Left kidney (tissue), 2 donors: ENCODE measurements around the gene GDPD5. TPM values are rescaled to one million over a fixed set of nuclear protein-coding genes. Genes with fewer than 3 reads are reported as not detected.

Experiments used
- DNase-seq: peaks from one replicate; pipeline ENCODE4 v3.0.0-alpha.2; 2013
- polyA plus RNA-seq: library from polyadenylated mRNA; unstranded; fragments of 120-200 nt; gene quantifications from one replicate; pipeline ENCODE4 v1.2.1, GENCODE V29; 2013; ENCODE audit not compliant: insufficient read length

The GDPD5 gene
- polyA plus RNA-seq, 1 donor: 11.7 TPM

DNA sequence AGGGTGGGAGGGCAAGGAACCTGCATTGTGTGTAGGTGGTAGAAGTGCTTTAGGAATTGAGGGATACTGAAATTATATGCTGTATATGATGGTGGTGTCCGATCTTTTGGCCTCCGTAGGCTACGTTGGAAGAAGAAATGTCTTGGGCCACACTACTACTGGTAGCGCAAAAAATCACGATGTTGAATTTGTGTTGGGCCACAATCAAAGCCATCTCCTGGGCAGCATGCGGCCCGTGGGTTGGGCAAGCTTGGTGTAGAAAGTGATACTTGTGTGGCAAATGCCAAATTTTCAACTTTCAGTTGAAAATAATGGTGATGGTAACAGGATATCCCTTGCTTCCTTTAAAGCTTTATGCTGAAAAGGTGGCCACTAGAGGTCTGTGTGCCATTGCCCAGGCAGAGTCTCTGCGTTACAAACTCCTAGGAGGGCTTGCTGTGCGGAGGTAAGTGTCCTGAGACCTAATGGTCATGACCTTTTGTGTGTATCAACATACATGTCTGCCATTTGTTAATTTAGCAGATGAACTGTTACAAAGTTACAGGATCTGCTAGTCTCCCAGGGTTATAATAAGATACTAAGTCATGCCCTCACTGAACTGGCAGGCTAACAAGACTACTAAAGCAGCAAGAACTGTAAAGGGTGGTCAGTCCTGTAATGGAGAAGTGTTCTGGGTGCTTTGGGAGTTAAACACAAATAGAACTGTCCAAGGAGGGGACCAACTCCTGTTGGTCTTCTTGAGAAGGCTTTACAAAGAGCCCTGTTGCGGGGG is 123.6 kb downstream of the GDPD5 start:
- DNase-seq: no peak

- DNase-seq: no peak
Observed at GRCh38 chr11:75400146-75400865, 125.4 kb downstream of the GDPD5 start.

DNA sequence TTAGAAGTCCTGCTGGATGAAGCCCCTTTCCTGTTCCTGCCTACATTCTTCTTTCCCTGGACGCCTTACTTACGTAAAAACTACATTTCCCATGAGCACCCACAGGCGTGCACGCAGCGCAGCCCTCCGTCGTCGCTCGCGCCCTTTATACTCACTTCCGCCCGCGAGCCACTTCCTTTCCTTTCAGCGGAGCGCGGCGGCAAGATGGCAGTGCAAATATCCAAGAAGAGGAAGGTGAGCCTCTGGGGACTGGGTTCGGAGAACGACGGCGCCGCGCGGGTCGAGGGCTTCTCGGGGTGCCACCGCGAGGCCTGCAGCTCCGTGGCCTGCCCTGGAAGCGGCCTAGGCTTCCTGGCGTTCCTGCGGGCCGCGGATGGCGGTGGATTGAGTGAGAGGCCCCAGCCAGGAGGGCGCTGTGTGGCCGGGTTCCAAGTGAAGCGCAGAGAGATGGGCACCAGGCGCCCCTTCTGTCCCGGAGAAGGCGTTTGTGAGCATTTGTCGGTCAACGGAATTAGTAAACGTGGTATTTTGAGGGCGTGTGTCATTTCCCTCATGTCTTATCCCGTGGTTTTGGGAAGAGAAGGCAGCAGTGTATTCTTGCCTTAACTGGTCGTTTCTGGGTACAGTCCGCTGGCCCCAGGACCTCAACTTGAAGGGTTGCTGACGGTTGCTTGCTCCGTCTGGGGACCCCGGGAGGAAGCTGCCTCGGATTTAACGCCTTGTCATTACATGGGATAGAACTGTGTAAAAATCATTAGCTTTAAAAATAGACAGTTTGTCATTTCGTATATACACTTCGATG is 126.2 kb downstream of the GDPD5 start, which contains the start of gene RPS3:
TSS of gene RPS3 (plus strand) at position 175 of the 802 bp plus-strand sequence. CDS start at position 205, 30 bp downstream.
- peak; percentile 93 for DNase-seq

- DNase-seq: no peak
Observed at GRCh38 chr11:75398906-75399305, 126.8 kb downstream of the GDPD5 start.

DNA sequence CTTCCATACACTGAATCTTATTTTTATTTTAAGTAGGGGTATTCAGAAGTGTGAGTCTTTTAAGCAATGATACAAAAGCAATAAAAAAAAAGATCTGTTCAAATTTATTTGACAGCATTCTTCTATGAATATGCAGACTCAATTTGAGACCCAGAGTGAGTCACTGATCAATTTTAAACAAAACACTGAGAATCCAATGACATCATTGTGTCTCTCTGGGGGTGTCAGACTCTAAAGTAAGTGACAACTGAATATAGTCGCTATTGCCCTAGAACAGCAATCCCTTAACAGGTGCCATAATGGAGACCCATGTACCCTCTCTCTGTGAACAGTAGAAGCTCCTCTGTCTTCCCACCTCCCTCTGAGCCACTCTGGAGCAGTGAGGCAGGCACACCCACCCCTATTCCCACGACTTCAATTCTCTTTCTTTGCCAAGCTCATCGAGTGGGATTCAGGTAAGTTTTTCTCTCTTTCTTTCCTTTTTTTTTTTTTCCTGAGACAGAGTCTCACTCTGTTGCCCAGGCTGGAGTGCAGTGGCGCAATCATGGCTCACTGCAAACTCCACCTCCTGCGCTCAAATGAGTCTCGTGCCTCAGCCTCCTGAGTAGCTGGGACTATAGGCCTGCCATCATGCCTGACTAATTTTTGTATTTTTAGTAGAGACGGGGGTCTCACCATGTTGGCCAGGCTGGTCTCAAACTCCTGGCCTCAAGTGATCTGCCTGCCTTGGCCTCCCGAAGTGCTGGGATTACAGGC is 131.5 kb downstream of the GDPD5 start:
- DNase-seq: no peak

- no peak for DNase-seq
Observed at GRCh38 chr11:75389925-75390324, 135.8 kb downstream of the GDPD5 start.

DNA sequence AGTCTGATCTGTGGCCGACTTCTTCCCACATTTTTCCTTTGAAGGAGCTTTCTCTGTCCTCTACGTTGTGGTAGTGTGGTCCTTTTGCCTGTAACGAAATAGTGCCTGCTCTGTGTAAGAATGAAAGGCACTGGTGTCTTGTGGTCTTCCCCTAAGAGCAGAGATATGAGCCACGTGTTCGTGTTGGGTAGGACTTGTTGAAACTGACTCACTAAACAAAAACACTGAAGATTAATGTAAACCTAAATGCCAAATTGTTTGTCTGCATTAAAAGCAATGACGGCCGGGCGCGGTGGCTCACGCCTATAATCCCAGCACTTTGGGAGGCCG is 136.5 kb downstream of the GDPD5 start:
- DNase-seq: no peak

- DNase-seq: peak; percentile 73
Observed at GRCh38 chr11:75388386-75389275, 137.1 kb downstream of the GDPD5 start.

DNA sequence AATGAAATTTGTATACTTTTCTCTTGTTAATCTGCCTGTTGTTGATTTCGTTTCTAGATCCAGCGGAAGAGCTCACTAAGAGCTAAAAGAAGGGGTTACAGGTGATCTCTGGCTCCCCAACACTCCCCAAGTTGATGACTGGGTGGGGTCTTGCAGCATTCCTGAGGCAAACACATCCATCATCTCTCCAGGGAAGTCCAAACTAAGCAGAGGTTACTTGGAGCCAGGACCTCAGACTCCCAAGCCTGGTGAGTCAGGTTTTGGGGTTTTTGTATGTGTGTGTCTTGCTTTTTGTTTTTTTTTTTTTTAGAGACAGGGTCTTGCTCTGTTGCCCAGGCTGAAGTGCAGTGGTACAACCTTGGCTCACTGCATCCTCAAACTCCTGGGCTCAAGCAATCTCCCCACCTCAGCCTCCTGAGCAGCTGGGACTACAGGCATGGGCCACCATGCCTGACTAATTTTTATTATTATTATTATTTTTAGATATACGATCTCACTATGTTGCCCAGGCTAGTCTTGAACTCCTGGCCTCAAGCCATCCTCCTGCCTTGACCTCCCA is 137.9 kb downstream of the GDPD5 start:
- DNase-seq: no peak

DNA sequence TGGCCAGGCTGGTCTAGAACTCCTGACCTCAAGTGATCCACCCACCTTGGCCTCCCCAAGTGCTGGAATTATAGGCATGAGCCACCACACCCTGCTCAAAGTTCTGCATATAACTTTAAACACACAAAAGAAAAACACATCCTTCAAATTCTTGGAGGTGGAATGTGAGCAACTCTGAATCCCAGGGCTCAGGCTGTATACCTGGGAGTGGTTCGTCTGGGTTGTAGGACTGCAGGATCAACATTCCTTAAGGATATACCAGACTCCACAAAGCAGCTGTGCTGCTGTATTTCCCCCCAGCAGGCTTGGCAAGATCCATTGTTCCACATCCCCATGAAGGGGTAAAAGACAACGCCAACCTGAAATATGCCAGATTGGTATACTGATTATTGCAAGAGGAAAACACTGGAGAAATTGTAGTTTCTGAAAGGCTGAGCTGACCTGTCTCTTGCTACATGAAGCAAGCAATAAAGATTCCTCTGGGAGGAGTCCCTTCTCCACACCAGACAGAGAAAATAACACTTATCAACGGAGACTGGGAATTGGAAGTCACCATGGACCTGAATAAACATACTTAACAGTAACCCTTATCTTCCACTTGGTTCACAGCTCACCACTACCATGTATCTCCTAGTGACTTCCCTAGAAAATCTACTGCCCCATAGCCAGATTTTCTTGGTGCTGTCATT is 138.7 kb downstream of the GDPD5 start:
- DNase-seq: no peak

Other genes with a start within 250 kb of the GDPD5 start
- gene ARRB1, start 174.3 kb downstream of the GDPD5 start, polyA plus RNA-seq: 22.5 TPM
- 2,366 TPM for gene RPS3, start 126.4 kb downstream of the GDPD5 start, polyA plus RNA-seq
- 0.67 TPM for gene KLHL35, start 92.7 kb downstream of the GDPD5 start, polyA plus RNA-seq
- gene SERPINH1, start 36.3 kb upstream of the GDPD5 start, polyA plus RNA-seq: 261 TPM
- gene MAP6, start 143.1 kb upstream of the GDPD5 start, polyA plus RNA-seq: 8.6 TPM
- gene MOGAT2, start 191.9 kb upstream of the GDPD5 start, polyA plus RNA-seq: 1.1 TPM
- gene DGAT2, start 242.8 kb upstream of the GDPD5 start, polyA plus RNA-seq: 4.6 TPM